B cell (primary cell): ENCODE data around the gene WNT1.

Source experiments
- EZH2 ChIP-seq: IDR thresholded peaks from 2 replicates; pipeline ENCODE4 v1.6.1; 2012; ENCODE audit warnings: borderline replicate concordance, low read depth, mild to moderate bottlenecking, moderate library complexity, low read length; ENCODE audit not compliant: insufficient read depth, poor library complexity, severe bottlenecking
- TF ChIP-seq, protein P1 (sequence below): fragments of 200-600 bp; IDR thresholded peaks from one replicate; pipeline ENCODE4 v1.8.0; 2022; ENCODE audit warnings: antibody characterized with exemption, mild to moderate bottlenecking

DNA sequence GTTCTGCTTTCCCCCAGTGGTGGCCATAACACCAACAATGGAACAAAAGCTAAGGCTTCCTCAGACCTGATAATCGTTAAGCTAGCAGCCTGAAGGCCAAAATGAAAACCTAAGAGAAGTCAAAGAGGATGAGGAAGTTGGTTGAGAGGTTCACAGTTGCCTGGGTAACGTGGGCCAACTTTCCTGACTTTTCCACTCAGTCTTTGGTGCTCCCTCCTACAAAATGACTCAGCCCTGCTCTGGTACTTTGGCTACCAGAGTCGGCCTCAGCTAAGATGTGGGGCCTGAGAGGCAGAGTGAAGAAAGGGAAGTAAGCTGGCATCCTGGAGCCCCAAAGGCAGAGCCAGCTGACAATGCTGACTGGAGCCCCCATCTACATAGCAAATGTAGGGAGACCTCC, 37.9 kb upstream of the WNT1 start:
- TF ChIP-seq, protein P1, sequence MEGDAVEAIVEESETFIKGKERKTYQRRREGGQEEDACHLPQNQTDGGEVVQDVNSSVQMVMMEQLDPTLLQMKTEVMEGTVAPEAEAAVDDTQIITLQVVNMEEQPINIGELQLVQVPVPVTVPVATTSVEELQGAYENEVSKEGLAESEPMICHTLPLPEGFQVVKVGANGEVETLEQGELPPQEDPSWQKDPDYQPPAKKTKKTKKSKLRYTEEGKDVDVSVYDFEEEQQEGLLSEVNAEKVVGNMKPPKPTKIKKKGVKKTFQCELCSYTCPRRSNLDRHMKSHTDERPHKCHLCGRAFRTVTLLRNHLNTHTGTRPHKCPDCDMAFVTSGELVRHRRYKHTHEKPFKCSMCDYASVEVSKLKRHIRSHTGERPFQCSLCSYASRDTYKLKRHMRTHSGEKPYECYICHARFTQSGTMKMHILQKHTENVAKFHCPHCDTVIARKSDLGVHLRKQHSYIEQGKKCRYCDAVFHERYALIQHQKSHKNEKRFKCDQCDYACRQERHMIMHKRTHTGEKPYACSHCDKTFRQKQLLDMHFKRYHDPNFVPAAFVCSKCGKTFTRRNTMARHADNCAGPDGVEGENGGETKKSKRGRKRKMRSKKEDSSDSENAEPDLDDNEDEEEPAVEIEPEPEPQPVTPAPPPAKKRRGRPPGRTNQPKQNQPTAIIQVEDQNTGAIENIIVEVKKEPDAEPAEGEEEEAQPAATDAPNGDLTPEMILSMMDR = no peak
- no peak for TF ChIP-seq EZH2
